ENCODE data around the gene CHORDC1. TPM values are rescaled to one million over a fixed set of nuclear protein-coding genes. Genes with fewer than 3 reads are reported as not detected.

Gene CHORDC1
- total and polyA plus RNA-seq, 2 of the 13 experiments (the other 11 are each of a cell fraction or from before 2014, with no cell fraction given) = 19.1 to 73.5 TPM

DNA sequence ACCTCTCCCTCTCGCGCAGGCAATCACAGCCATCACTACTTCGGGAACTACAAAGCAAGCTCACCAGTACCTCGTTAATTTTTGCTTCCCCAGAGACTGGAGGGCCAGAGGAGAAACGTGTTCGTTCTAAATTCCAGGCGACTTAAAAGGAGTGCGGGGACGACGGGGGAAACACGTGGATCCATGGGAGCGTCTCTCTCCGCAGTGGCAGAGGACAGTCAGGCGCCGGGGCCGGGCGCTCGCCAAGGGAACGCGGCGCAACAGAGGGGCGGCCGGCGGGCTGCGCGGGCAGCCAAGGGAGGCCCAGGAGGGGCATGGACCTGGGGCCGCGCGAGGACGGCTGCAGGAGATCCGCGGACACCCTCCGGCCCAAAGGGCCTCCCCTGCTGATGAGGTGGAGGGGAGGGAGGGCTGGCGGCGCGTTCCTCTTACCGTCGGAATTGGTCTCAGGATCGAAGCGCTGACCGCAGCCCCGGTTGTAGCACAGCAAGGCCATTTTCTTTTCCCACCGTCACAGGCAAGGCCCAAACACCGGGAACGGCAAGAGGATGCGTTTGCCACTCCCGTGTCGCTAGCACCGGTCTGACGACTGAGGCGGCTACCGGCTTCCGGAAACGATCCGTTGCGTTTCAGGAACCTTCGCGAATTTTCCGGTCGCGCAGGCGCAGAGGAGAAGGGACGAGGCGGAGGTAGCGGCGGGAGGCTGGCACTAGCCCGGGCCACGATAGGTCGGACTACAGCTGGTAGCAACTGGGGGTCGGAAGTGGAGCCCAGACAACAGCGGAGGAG, at the start of gene CHORDC1 (continued):
- TF ChIP-seq EP300 (IDR thresholded peaks at IDR 0.05; ENCODE audit: low read depth in 2 of 2, low read length in 2 of 2) = peak in 1 of 2 experiments; percentile 69; a peak in 2 of 4 replicates
- TF ChIP-seq EP300 (CRISPR knock-in tag; IDR thresholded peaks at IDR 0.05; ENCODE audit: borderline replicate concordance) = no peak
- no peak; the same call in 1 of the 2 replicates for TF ChIP-seq ZNF556 (CRISPR knock-in tag; IDR thresholded peaks at IDR 0.05; ENCODE audit: borderline replicate concordance)
- 0 out of 2 replicates have a peak, but pooled peaks have one; percentile 57 for TF ChIP-seq ZNF563 (CRISPR knock-in tag; IDR thresholded peaks at IDR 0.05)
- peak; percentile 51; the same call in 1 of the 2 replicates for TF ChIP-seq ZNF414 (CRISPR knock-in tag; IDR thresholded peaks at IDR 0.05)
- peak; percentile 32; the same call in 1 of the 2 replicates for TF ChIP-seq ZNF749 (CRISPR knock-in tag; IDR thresholded peaks at IDR 0.05; ENCODE audit: borderline replicate concordance)
- no peak for TF ChIP-seq ZNF841 (CRISPR knock-in tag; IDR thresholded peaks at IDR 0.05; ENCODE audit: borderline replicate concordance)
- peak; percentile 63; the same call in 1 of the 2 replicates for TF ChIP-seq ZNF616 (CRISPR knock-in tag; IDR thresholded peaks at IDR 0.05; ENCODE audit: low read depth)
- peak; percentile 66 for TF ChIP-seq DMAP1 (CRISPR knock-in tag; IDR thresholded peaks at IDR 0.05)
- TF ChIP-seq FOSL2 (CRISPR knock-in tag; IDR thresholded peaks at IDR 0.05) = peak; percentile 47
- TF ChIP-seq CHD2 (IDR thresholded peaks at IDR 0.05; ENCODE audit: low read depth, low read length) = no peak
- TF ChIP-seq POLR2AphosphoS5 (IDR thresholded peaks at IDR 0.05; ENCODE audit: low read depth, low read length) = peak; percentile 76
- TF ChIP-seq SRY (CRISPR knock-in tag; IDR thresholded peaks at IDR 0.05) = peak; percentile 96
- peak; percentile 93 for TF ChIP-seq GABPB1 (CRISPR knock-in tag; IDR thresholded peaks at IDR 0.05)
- TF ChIP-seq ZNF710 (CRISPR knock-in tag; IDR thresholded peaks at IDR 0.05; ENCODE audit: borderline replicate concordance) = peak; percentile 17; the same call in 1 of the 2 replicates
- no peak for TF ChIP-seq FOXO4 (CRISPR knock-in tag; conservative IDR thresholded peaks at IDR 0.05)
- no peak for TF ChIP-seq ZBTB10 (CRISPR knock-in tag; IDR thresholded peaks at IDR 0.05; ENCODE audit: borderline replicate concordance)
- no peak for TF ChIP-seq ZNF562 (CRISPR knock-in tag; IDR thresholded peaks at IDR 0.05; ENCODE audit: borderline replicate concordance)
- TF ChIP-seq ZBTB20 (CRISPR knock-in tag; IDR thresholded peaks at IDR 0.05; ENCODE audit: borderline replicate concordance, low read depth) = peak; percentile 83; the same call in 1 of the 2 replicates
- no peak for TF ChIP-seq ZNF629 (CRISPR knock-in tag; conservative IDR thresholded peaks at IDR 0.05)
- peak; percentile 58; the same call in 1 of the 2 replicates for TF ChIP-seq REL (CRISPR knock-in tag; conservative IDR thresholded peaks at IDR 0.05)
- TF ChIP-seq ZNF432 (CRISPR knock-in tag; IDR thresholded peaks at IDR 0.05; ENCODE audit: borderline replicate concordance) = no peak
